ENCODE measurements around the gene EVPL. TPM values are rescaled to one million over a fixed set of nuclear protein-coding genes. Genes with fewer than 3 reads are reported as not detected.

EVPL gene
- total and polyA plus RNA-seq, 2 of the 13 experiments (the other 11 are each of a cell fraction or from before 2014, with no cell fraction given), result 2.1 to 8.2 TPM

- FAIRE-seq (no peak), DNase-seq (ENCODE audit: low spot score) (no peak), ATAC-seq (no peak)
- Histone ChIP-seq H3K27ac (ENCODE audit: extremely low read length, insufficient read depth, low read length) (no peak overlapping the region), H3K4me3 (replicated peaks in 1 of 3; ENCODE audit: insufficient read depth in 1 of 3, low read depth in 2 of 3, low read length in 3 of 3) (no peak overlapping the region), H3K9ac (ENCODE audit: insufficient read depth, low read depth, low read length) (no peak overlapping the region), H3K4me1 (ENCODE audit: insufficient read depth, low read length) (peaks cover 3% of the 10 kb centered on the region; the same call in 1 of the 2 replicates), H3K79me2 (ENCODE audit: insufficient read depth, low read length) (no peaks in the 10 kb centered on the region), H4K20me1 (ENCODE audit: insufficient read depth, low read length) (no peaks in the 10 kb centered on the region), H3K27me3 (ENCODE audit: control insufficient read depth in 1 of 2, insufficient read depth in 2 of 2, low read length in 2 of 2) (no peaks in the 10 kb centered on the region), H3K4me2 (ENCODE audit: low read depth, low read length) (no peak overlapping the region), H2AFZ (ENCODE audit: low read length) (no peak overlapping the region), H3K36me3 (replicated peaks in 1 of 2; ENCODE audit: control insufficient read depth in 1 of 2, insufficient read depth in 2 of 2, low read length in 2 of 2) (peaks cover 2 to 14% of the 10 kb centered on the region in 2 experiments; a peak in 4 of 5 replicates), H3K9me3 (ENCODE audit: low read length) (no peaks in the 10 kb centered on the region)
- WGBS (ENCODE audit: low lambda C conversion rate), result 95% methylated on average over 12 of the region's 13 CpGs
- intact Hi-C loops (cut with micrococcal nuclease; ENCODE audit: unreplicated experiment), result no loop called here
- ChIA-PET POLR2A (interaction anchor here (2.1 kb wide), 1 partner anchor 10 kb away, joined by 5 read pairs; no protein-coding TSS in a partner anchor), CTCF (ENCODE audit: low intra/inter-chr PET ratio, low total read pairs) (no interaction called here)
- no TSS peak for BruUV-seq (replicated peaks)
- in situ Hi-C loops (cut with HindIII; ENCODE audit: extremely low pct_ligation_motif_present, low pct_unique_long_range_greater_than_20kb), result no loop called here
- TF ChIP-seq ZUFSP (CRISPR knock-in tag; IDR thresholded peaks at IDR 0.05; ENCODE audit: borderline replicate concordance) (no peak), SP2 (CRISPR knock-in tag; IDR thresholded peaks at IDR 0.05) (no peak), KLF15 (CRISPR knock-in tag; IDR thresholded peaks at IDR 0.05; ENCODE audit: borderline replicate concordance) (no peak), PHF8 (CRISPR knock-in tag; IDR thresholded peaks at IDR 0.05) (no peak), SMARCE1 (IDR thresholded peaks at IDR 0.05; ENCODE audit: borderline replicate concordance) (no peak), ZNF552 (CRISPR knock-in tag; IDR thresholded peaks at IDR 0.05; ENCODE audit: borderline replicate concordance) (no peak), LBX2 (CRISPR knock-in tag; IDR thresholded peaks at IDR 0.05; ENCODE audit: borderline replicate concordance) (no peak), ZNF282 (IDR thresholded peaks at IDR 0.05; ENCODE audit: partially characterized antibody) (no peak), STAT6 (CRISPR knock-in tag; IDR thresholded peaks at IDR 0.05; ENCODE audit: borderline replicate concordance) (no peak), ZNF549 (CRISPR knock-in tag; IDR thresholded peaks at IDR 0.05) (no peak), ZNF350 (CRISPR knock-in tag; IDR thresholded peaks at IDR 0.05; ENCODE audit: borderline replicate concordance, low read depth) (no peak), ZNF326 (CRISPR knock-in tag; IDR thresholded peaks at IDR 0.05; ENCODE audit: borderline replicate concordance) (no peak), ZNF616 (CRISPR knock-in tag; IDR thresholded peaks at IDR 0.05; ENCODE audit: low read depth) (no peak), ZNF34 (CRISPR knock-in tag; IDR thresholded peaks at IDR 0.05; ENCODE audit: borderline replicate concordance) (no peak), CAMTA2 (CRISPR knock-in tag; IDR thresholded peaks at IDR 0.05; ENCODE audit: borderline replicate concordance) (no peak), NCOA2 (CRISPR knock-in tag; IDR thresholded peaks at IDR 0.05) (no peak), ZFY (CRISPR knock-in tag; IDR thresholded peaks at IDR 0.05) (no peak), ZNF629 (CRISPR knock-in tag; conservative IDR thresholded peaks at IDR 0.05) (no peak), ZBTB3 (CRISPR knock-in tag; IDR thresholded peaks at IDR 0.05; ENCODE audit: borderline replicate concordance, low read depth) (no peak)
Measured at GRCh38 chr17:76018801-76019200, 8.3 kb downstream of the EVPL start.

Data from HepG2 (cell line).